Spleen (tissue), 7 donors: ENCODE measurements around the gene OR10Z1.

Experiments used
- CTCF ChIP-seq, 11 experiments: fragments of 200-600 bp in 7 of 11; fragments of 450-650 bp in 4 of 11; sonication (generic) in 4 of 11; IDR thresholded peaks in 8 of 11; conservative IDR thresholded peaks in 3 of 11; 1 replicate in 7 of 11; 2 replicates in 4 of 11; pipeline versions ENCODE4 v1.4.0 to v1.8.0; 2016 to 2021; ENCODE audit warnings: antibody characterized with exemption in 11 of 11, inconsistent platforms in 4 of 11, mild to moderate bottlenecking in 1 of 11
- POLR2A ChIP-seq, 3 donors: fragments of 450-650 bp; IDR thresholded peaks; one replicate each; pipeline ENCODE4 v1.5.1; 2017; ENCODE audit warnings: antibody characterized with exemption in 3 of 3, mild to moderate bottlenecking in 1 of 3
- POLR2AphosphoS5 ChIP-seq, 3 donors: sonication (generic); formaldehyde crosslinking; IDR thresholded peaks; one replicate each; pipeline ENCODE4 v1.5.1; 2017; ENCODE audit warnings: antibody characterized with exemption in 3 of 3
- donor health status: DM: no; HTN: no; CAD: no; lungs with moderate emphysema.
- donor health status: DM: no; HTN: no; CAD: no.
- donor health status: DM: no; HTN: no; CAD: no.

- TF ChIP-seq POLR2A (IDR thresholded peaks at IDR 0.05), result no peak
- TF ChIP-seq CTCF (IDR thresholded peaks at IDR 0.05 in 8 of 11, conservative IDR thresholded peaks at IDR 0.05 in 3 of 11), result no peak
- no peak for TF ChIP-seq POLR2AphosphoS5 (IDR thresholded peaks at IDR 0.05)
These were observed 47.8 kb downstream of the OR10Z1 start for GRCh38 chr1:158652721-158653334.
